Stimulated activated CD8-positive, alpha-beta memory T cell treated with anti-CD3 and anti-CD28 coated beads, Interleukin-4, amount 100 ng/mL, for 48 hours (primary cell): Measurements from ENCODE around the gene DPP10.

ENCODE experiments used
- DNase-seq: peaks from one replicate; pipeline ENCODE4 v3.0.0-alpha.2; 2020

The DPP10 gene

GRCh38 chr2:115491186-115491793 is 1048.8 kb downstream of the DPP10 start:
- DNase-seq = no peak

- no peak for DNase-seq
Observed at GRCh38 chr2:115505331-115505730, 1062.9 kb downstream of the DPP10 start.

- DNase-seq = no peak
Observed at GRCh38 chr2:115520727-115521126, 1078.3 kb downstream of the DPP10 start.

GRCh38 chr2:115524452-115524851 is 1082.0 kb downstream of the DPP10 start:
- DNase-seq = no peak

GRCh38 chr2:115529627-115530026 is 1087.2 kb downstream of the DPP10 start:
- no peak for DNase-seq

GRCh38 chr2:115533081-115533480 is 1090.6 kb downstream of the DPP10 start:
- no peak for DNase-seq

- no peak for DNase-seq
Observed at GRCh38 chr2:115541814-115542213, 1099.4 kb downstream of the DPP10 start.

- DNase-seq = no peak
Observed at GRCh38 chr2:115542331-115542730, 1099.9 kb downstream of the DPP10 start.

GRCh38 chr2:115543024-115543423 is 1100.6 kb downstream of the DPP10 start:
- no peak for DNase-seq

GRCh38 chr2:115543461-115543860 is 1101.0 kb downstream of the DPP10 start:
- DNase-seq = no peak

- no peak for DNase-seq
Observed at GRCh38 chr2:115549611-115550130, 1107.2 kb downstream of the DPP10 start.

GRCh38 chr2:115552726-115553125 is 1110.3 kb downstream of the DPP10 start:
- no peak for DNase-seq

- no peak for DNase-seq
Observed at GRCh38 chr2:115554153-115554552, 1111.7 kb downstream of the DPP10 start.

- DNase-seq = no peak
Observed at GRCh38 chr2:115558725-115559124, 1116.3 kb downstream of the DPP10 start.

- no peak for DNase-seq
Observed at GRCh38 chr2:115560666-115561065, 1118.2 kb downstream of the DPP10 start.

- DNase-seq = no peak
Observed at GRCh38 chr2:115568643-115569042, 1126.2 kb downstream of the DPP10 start.

GRCh38 chr2:115569547-115569946 is 1127.1 kb downstream of the DPP10 start:
- DNase-seq = no peak

- DNase-seq = no peak
Observed at GRCh38 chr2:115572746-115573145, 1130.3 kb downstream of the DPP10 start.

- DNase-seq = no peak
Observed at GRCh38 chr2:115573756-115574155, 1131.3 kb downstream of the DPP10 start.

GRCh38 chr2:115574667-115575066 is 1132.2 kb downstream of the DPP10 start:
- DNase-seq = no peak

- DNase-seq = no peak
Observed at GRCh38 chr2:115580784-115581183, 1138.3 kb downstream of the DPP10 start.

- no peak for DNase-seq
Observed at GRCh38 chr2:115584507-115584906, 1142.1 kb downstream of the DPP10 start.

- no peak for DNase-seq
Observed at GRCh38 chr2:115596659-115597375, 1154.4 kb downstream of the DPP10 start.

- no peak for DNase-seq
Observed at GRCh38 chr2:115603285-115603684, 1160.8 kb downstream of the DPP10 start.

- no peak for DNase-seq
Observed at GRCh38 chr2:115606350-115606749, 1163.9 kb downstream of the DPP10 start.
